ENCODE data around the gene CAPN3.

- TF ChIP-seq EP300 (IDR thresholded peaks at IDR 0.05; ENCODE audit: borderline replicate concordance) = no peak
- TF ChIP-seq RAD21 (IDR thresholded peaks at IDR 0.05; ENCODE audit: low read depth) = no peak
- TF ChIP-seq TEAD4 (IDR thresholded peaks at IDR 0.05) = no peak
- no peak for TF ChIP-seq CEBPB (IDR thresholded peaks at IDR 0.05)
- no peak for TF ChIP-seq REST (IDR thresholded peaks at IDR 0.05; ENCODE audit: low read depth)
- no peak for TF ChIP-seq TAF1 (IDR thresholded peaks at IDR 0.05; ENCODE audit: low read depth)
Measured at GRCh38 chr15:42394106-42394505, 34.8 kb downstream of the CAPN3 start.

Data from Ishikawa (cell line).